CD4-positive, alpha-beta memory T cell (primary cell): ENCODE measurements around the gene CNN2. TPM values are rescaled to one million over a fixed set of nuclear protein-coding genes. Genes with fewer than 3 reads are reported as not detected.

ENCODE experiments used
- CTCF ChIA-PET: fragments of 350-600 bp; sonication (Branson Sonifier 250); formaldehyde crosslinking; loops from one replicate; lab custom pipeline; 2021; ENCODE audit warnings: inconsistent platforms; ENCODE audit not compliant: partially characterized antibody; lab: Charles Lee
- POLR2A ChIA-PET: fragments of 350-600 bp; sonication (Branson Sonifier 250); formaldehyde crosslinking; loops from one replicate; lab custom pipeline; 2021; ENCODE audit not compliant: partially characterized antibody; lab: Charles Lee
- DNase-seq, 5 donors: peaks; one replicate each; pipeline versions ENCODE4 v3.0.0 to v3.0.0-alpha.2; 2020 to 2022; ENCODE audit warnings: mixed read lengths in 1 of 5
- H3K27ac ChIP-seq: one replicate; pipeline ENCODE4 v1.7.0; 2013; ENCODE audit warnings: low read depth, low read length
- H3K27me3 ChIP-seq: 2 replicates; pipeline ENCODE4 v1.7.0; 2013; ENCODE audit warnings: mild to moderate bottlenecking, low read length, moderate library complexity; ENCODE audit not compliant: insufficient read depth
- H3K36me3 ChIP-seq: 2 replicates; pipeline ENCODE4 v1.7.0; 2013; ENCODE audit warnings: mild to moderate bottlenecking, low read length, moderate library complexity; ENCODE audit not compliant: insufficient read depth
- H3K4me1 ChIP-seq: 2 replicates; pipeline ENCODE4 v1.7.0; 2013; ENCODE audit warnings: mild to moderate bottlenecking, low read length, moderate library complexity; ENCODE audit not compliant: insufficient read depth
- H3K4me3 ChIP-seq, 2 donors: one replicate each; pipeline ENCODE4 v1.7.0; 2013; ENCODE audit warnings: low read length in 2 of 2, mild to moderate bottlenecking in 1 of 2
- H3K9me3 ChIP-seq, 2 donors: one replicate each; pipeline ENCODE4 v1.7.0; 2013; ENCODE audit warnings: low read length in 2 of 2, control low read depth in 1 of 2; ENCODE audit not compliant: control insufficient read depth in 1 of 2
- H3K27ac Mint-ChIP-seq, 7 donors: one replicate each; pipeline ENCODE4 v1.8.0; 2020 to 2021; ENCODE audit warnings: mixed read lengths in 7 of 7, mild to moderate bottlenecking in 6 of 7, inconsistent platforms in 3 of 7, moderate library complexity in 3 of 7
- H3K27me3 Mint-ChIP-seq, 2 donors: one replicate each; pipeline ENCODE4 v1.8.0; 2020 to 2021; ENCODE audit warnings: mixed read lengths in 2 of 2
- H3K36me3 Mint-ChIP-seq, 2 donors: one replicate each; pipeline ENCODE4 v1.8.0; 2020 to 2021; ENCODE audit warnings: mixed read lengths in 2 of 2, inconsistent platforms in 1 of 2, mild to moderate bottlenecking in 1 of 2
- H3K4me1 Mint-ChIP-seq, 4 donors: one replicate each; pipeline ENCODE4 v1.8.0; 2020 to 2021; ENCODE audit warnings: mixed read lengths in 4 of 4, mild to moderate bottlenecking in 1 of 4
- H3K4me3 Mint-ChIP-seq, 8 donors: one replicate each; pipeline ENCODE4 v1.8.0; 2020 to 2021; ENCODE audit warnings: mixed read lengths in 8 of 8, mild to moderate bottlenecking in 7 of 8, moderate library complexity in 6 of 8, inconsistent platforms in 3 of 8
- H3K9me3 Mint-ChIP-seq, 8 donors: one replicate each; pipeline ENCODE4 v1.8.0; 2020 to 2021; ENCODE audit warnings: mixed read lengths in 8 of 8, mild to moderate bottlenecking in 5 of 8, inconsistent platforms in 3 of 8, moderate library complexity in 1 of 8
- intact Hi-C: fragments of 100-400 bp; cut with micrococcal nuclease; formaldehyde crosslinking; loops from one replicate; pipeline ENCODE4 v1.15.1; 2023
- polyA plus RNA-seq, 2 donors: library from polyadenylated mRNA; unstranded; fragments of 300-500 nt; fragmentation: Illumina TruSeq; gene quantifications; one replicate each; pipeline ENCODE4 v1.2.3, GENCODE V29; 2021
- total RNA-seq, 2 experiments: library from RNA; stranded (reverse); gene quantifications; one replicate each; pipeline ENCODE4 v1.2.3, GENCODE V29; 2021

CNN2 gene
- total and polyA plus RNA-seq, 4 experiments from 2014 or later, result 263 to 632 (median 355) TPM

GRCh38 chr19:1073063-1073955 is 46.9 kb downstream of the CNN2 start:
- Mint-ChIP-seq H3K4me3 (peak overlapping the region in 7 of 8 donors; percentile 21 to 68 (median 58)), H3K36me3 (peaks cover 44 to 49% of the 10 kb centered on the region in 2 donors), H3K9me3 (peaks cover 0 to 8% (median 0%) of the 10 kb centered on the region in 8 donors), H3K27ac (peak overlapping the region; percentile 77 to 95 (median 90)), H3K27me3 (no peaks in the 10 kb centered on the region), H3K4me1 (peaks cover 34 to 71% (median 51%) of the 10 kb centered on the region in 4 donors)
- Histone ChIP-seq H3K36me3 (peaks cover 44% of the 10 kb centered on the region), H3K4me1 (peaks cover 83% of the 10 kb centered on the region), H3K27ac (peak overlapping the region; percentile 42), H3K9me3 (no peaks in the 10 kb centered on the region), H3K27me3 (no peaks in the 10 kb centered on the region), H3K4me3 (no peak overlapping the region)
- intact Hi-C loops, result no loop called here
- peak in 1 of 5 donors; percentile 26 for DNase-seq
- ChIA-PET CTCF (interaction anchor here (1.3 to 17.9 kb wide), 2 partner anchors 7 to 14 kb away, joined by 5 to 219 read pairs; partner anchors contain the start of gene ARHGAP45), POLR2A (interaction anchor here (32.9 to 57.1 kb wide), 3 partner anchors 10 to 50 kb away, joined by 1029 to 3893 read pairs (median 3893); partner anchors contain the start of genes ABCA7, ARHGAP45, CNN2 and GPX4)

DNA sequence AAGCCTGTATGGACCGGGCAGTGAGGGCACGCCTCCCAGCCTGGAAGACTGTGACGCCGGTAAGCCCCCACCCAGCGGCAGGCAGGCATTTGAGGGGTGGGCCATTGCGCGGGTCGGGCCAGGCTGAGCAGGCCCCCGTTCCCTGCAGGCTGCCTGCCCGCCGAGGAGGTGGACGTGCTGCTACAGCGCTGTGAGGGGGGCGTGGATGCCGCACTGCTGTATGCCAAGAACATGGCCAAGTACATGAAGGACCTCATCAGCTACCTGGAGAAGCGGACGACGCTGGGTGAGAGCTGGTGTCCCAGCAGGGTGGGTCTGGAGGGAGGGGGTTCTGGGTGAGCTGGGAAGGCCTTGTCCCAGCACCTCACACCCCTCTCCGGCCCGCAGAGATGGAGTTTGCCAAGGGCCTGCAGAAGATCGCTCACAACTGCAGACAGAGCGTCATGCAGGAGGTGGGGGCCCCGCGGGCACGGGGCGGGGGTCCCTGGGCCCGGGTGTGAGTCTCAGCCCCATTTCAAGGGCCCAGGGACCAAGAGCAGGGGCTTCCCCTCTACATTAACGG is 47.6 kb downstream of the CNN2 start:
- H3K9me3 ChIP-seq, result no peaks in the 10 kb centered on the region
- peaks cover 29 to 70% (median 46%) of the 10 kb centered on the region in 4 donors for H3K4me1 Mint-ChIP-seq
- intact Hi-C loops, result no loop called here
- POLR2A ChIA-PET, result interaction anchor here (0.9 to 57.1 kb wide), 10 partner anchors 11 to 201 kb away, joined by 3 to 3893 read pairs (median 6); partner anchors contain the start of genes ABCA7, ARHGAP45, CIRBP and CNN2
- H3K9me3 Mint-ChIP-seq, result peaks cover 0 to 5% (median 0%) of the 10 kb centered on the region in 8 donors
- peaks cover 44% of the 10 kb centered on the region for H3K36me3 ChIP-seq
- no peaks in the 10 kb centered on the region for H3K27me3 ChIP-seq
- H3K4me1 ChIP-seq, result peaks cover 84% of the 10 kb centered on the region
- H3K27ac Mint-ChIP-seq, result peak overlapping the region in 6 of 7 donors; percentile 64 to 95 (median 88)
- peaks cover 38 to 44% of the 10 kb centered on the region in 2 donors for H3K36me3 Mint-ChIP-seq
- H3K27me3 Mint-ChIP-seq, result no peaks in the 10 kb centered on the region
- H3K4me3 Mint-ChIP-seq, result peak overlapping the region; percentile 48 to 77 (median 70)
- peak overlapping the region in 1 of 2 donors; percentile 32 for H3K4me3 ChIP-seq
- peak overlapping the region; percentile 42 for H3K27ac ChIP-seq
- CTCF ChIA-PET, result interaction anchor here (1.0 to 17.9 kb wide), 5 partner anchors 8 to 119 kb away, joined by 3 to 219 read pairs (median 8); partner anchors contain the start of genes ARHGAP45 and WDR18
- DNase-seq, result peak in 1 of 5 donors; percentile 30

- H3K9me3 ChIP-seq, result no peaks in the 10 kb centered on the region
- peaks cover 85% of the 10 kb centered on the region for H3K4me1 ChIP-seq
- intact Hi-C loops, result no loop called here
- ChIA-PET POLR2A (interaction anchor here (0.6 to 57.1 kb wide), 14 partner anchors 11 to 200 kb away, joined by 3 to 3893 read pairs (median 6); partner anchors contain the start of genes ABCA7, ARHGAP45, CIRBP and CNN2), CTCF (interaction anchor here (0.7 to 17.9 kb wide), 9 partner anchors 9 to 192 kb away, joined by 3 to 219 read pairs (median 4); partner anchors contain the start of genes ARHGAP45 and WDR18)
- peaks cover 36 to 42% of the 10 kb centered on the region in 2 donors for H3K36me3 Mint-ChIP-seq
- peaks cover 27 to 68% (median 43%) of the 10 kb centered on the region in 4 donors for H3K4me1 Mint-ChIP-seq
- peak overlapping the region; percentile 84 for H3K27ac ChIP-seq
- peak overlapping the region; percentile 94 to 99 (median 97) for H3K27ac Mint-ChIP-seq
- peaks cover 48% of the 10 kb centered on the region for H3K36me3 ChIP-seq
- no peaks in the 10 kb centered on the region for H3K27me3 Mint-ChIP-seq
- peak overlapping the region in 7 of 8 donors; percentile 66 to 93 (median 82) for H3K4me3 Mint-ChIP-seq
- peak; percentile 91 to 94 (median 93) for DNase-seq
- no peaks in the 10 kb centered on the region for H3K27me3 ChIP-seq
- peaks cover 0 to 5% (median 0%) of the 10 kb centered on the region in 8 donors for H3K9me3 Mint-ChIP-seq
- peak overlapping the region in 1 of 2 donors; percentile 47 for H3K4me3 ChIP-seq
These were observed 48.3 kb downstream of the CNN2 start for GRCh38 chr19:1074544-1075283.

DNA sequence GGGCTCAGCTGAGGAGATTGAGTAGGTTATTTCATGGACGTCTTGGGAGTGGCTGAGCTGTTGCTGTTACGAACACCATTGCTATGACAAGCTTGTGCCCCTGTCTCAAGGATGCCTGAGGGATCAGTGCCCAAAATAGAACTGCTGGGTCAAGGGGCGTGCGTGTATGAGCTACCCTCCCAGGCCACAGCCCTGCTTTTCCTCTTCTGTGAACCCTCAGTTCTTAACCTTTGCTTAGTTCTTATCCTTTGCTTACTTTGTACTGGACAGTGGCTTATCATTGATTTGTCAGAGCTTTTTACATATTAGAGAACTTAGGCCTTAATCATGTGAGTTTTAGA is 49.6 kb downstream of the CNN2 start:
- Mint-ChIP-seq H3K4me3 (peak overlapping the region; percentile 66 to 93 (median 82)), H3K9me3 (peaks cover 0 to 9% (median 0%) of the 10 kb centered on the region in 8 donors), H3K27ac (peak overlapping the region; percentile 94 to 99 (median 97)), H3K4me1 (peaks cover 27 to 74% (median 46%) of the 10 kb centered on the region in 4 donors), H3K36me3 (peaks cover 40 to 51% of the 10 kb centered on the region in 2 donors), H3K27me3 (no peaks in the 10 kb centered on the region)
- peak overlapping the region; percentile 84 for H3K27ac ChIP-seq
- peak overlapping the region; percentile 19 to 34 for H3K4me3 ChIP-seq
- ChIA-PET POLR2A (interaction anchor here (0.7 to 57.1 kb wide), 9 partner anchors 10 to 193 kb away, joined by 3 to 3893 read pairs (median 10); partner anchors contain the start of genes ABCA7, ARHGAP45, CIRBP and CNN2), CTCF (interaction anchor here (0.7 to 17.9 kb wide), 9 partner anchors 10 to 191 kb away, joined by 3 to 219 read pairs (median 4); partner anchors contain the start of gene ARHGAP45)
- peaks cover 56% of the 10 kb centered on the region for H3K36me3 ChIP-seq
- H3K9me3 ChIP-seq, result no peaks in the 10 kb centered on the region
- no peaks in the 10 kb centered on the region for H3K27me3 ChIP-seq
- peaks cover 85% of the 10 kb centered on the region for H3K4me1 ChIP-seq
- intact Hi-C loops, result loop anchor here (2.0 kb wide), 3 partner anchors 19 to 55 kb away; partner anchors contain the start of genes ABCA7, POLR2E, RNU6-2 and TMEM259
- DNase-seq, result no peak

DNA sequence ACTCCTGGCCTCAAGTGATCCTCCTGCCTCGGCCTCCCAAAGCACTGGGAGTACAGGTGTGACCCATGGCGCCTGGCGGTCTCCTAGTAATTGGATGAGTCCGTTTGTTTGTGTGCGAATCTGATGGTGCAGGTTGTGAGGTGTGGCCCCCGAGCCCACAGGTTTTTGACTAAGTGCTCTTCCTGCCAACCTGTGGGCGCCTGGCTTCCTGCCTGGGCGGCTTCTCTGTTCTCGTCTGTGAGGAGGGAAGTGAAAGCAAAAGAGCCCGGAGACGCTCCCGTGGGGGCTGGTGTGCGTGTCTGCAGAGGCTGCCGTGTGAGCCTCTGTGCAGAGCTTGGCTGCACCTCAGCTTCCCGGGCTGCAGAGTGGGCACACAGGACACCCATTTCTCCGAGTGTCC is 50.5 kb downstream of the CNN2 start:
- Mint-ChIP-seq H3K27me3 (no peaks in the 10 kb centered on the region), H3K27ac (peak overlapping the region; percentile 94 to 99 (median 97)), H3K4me1 (peaks cover 25 to 75% (median 47%) of the 10 kb centered on the region in 4 donors), H3K9me3 (peaks cover 0 to 14% (median 0%) of the 10 kb centered on the region in 8 donors), H3K36me3 (peaks cover 40 to 55% of the 10 kb centered on the region in 2 donors), H3K4me3 (peak overlapping the region; percentile 87 to 93 (median 90))
- DNase-seq, result peak; percentile 93 to 98 (median 96)
- Histone ChIP-seq H3K9me3 (no peaks in the 10 kb centered on the region), H3K27ac (peak overlapping the region; percentile 84), H3K4me3 (peak overlapping the region; percentile 63 to 81), H3K27me3 (no peaks in the 10 kb centered on the region), H3K4me1 (peaks cover 87% of the 10 kb centered on the region), H3K36me3 (peaks cover 60% of the 10 kb centered on the region)
- intact Hi-C loops, result loop anchor here (1.0 to 2.0 kb wide), 5 partner anchors 8 to 56 kb away; partner anchors contain the start of genes ABCA7, POLR2E, RNU6-2 and TMEM259
- POLR2A ChIA-PET, result interaction anchor here (0.6 to 57.1 kb wide), 13 partner anchors 9 to 214 kb away, joined by 3 to 3893 read pairs (median 5); partner anchors contain the start of genes ABCA7, ARHGAP45, ATP5F1D and CIRBP
- CTCF ChIA-PET, result interaction anchor here (1.1 to 17.9 kb wide), 5 partner anchors 10 to 50 kb away, joined by 3 to 219 read pairs (median 11); partner anchors contain the start of gene ARHGAP45
